Daoy (cell line): ENCODE measurements around the gene GNAT3. TPM values are rescaled to one million over a fixed set of nuclear protein-coding genes. Genes with fewer than 3 reads are reported as not detected.

Experiments
- DNase-seq: peaks from one replicate; pipeline ENCODE4 v3.0.0-alpha.2; 2015; ENCODE audit warnings: low read depth
- total RNA-seq: library from RNA; depleted of rRNA; stranded (reverse); fragments of >200 nt; shearing (Covaris generic); gene quantifications from 2 replicates; pipeline ENCODE4 v1.2.3, GENCODE V29; 2014; rRNA removed

The GNAT3 gene
- total RNA-seq, 1 experiment from 2014 or later: not detected

GRCh38 chr7:80417211-80417793 lies 94.6 kb downstream of the GNAT3 start:
- DNase-seq: no peak

- no peak for DNase-seq
Measured at GRCh38 chr7:80415522-80415921, 96.3 kb downstream of the GNAT3 start.

- no peak for DNase-seq
Measured at GRCh38 chr7:80415114-80415513, 96.8 kb downstream of the GNAT3 start.

- DNase-seq: no peak
Measured at GRCh38 chr7:80414331-80414730, 97.5 kb downstream of the GNAT3 start.

GRCh38 chr7:80413383-80413945 lies 98.4 kb downstream of the GNAT3 start:
- DNase-seq: no peak

- DNase-seq: no peak
Measured at GRCh38 chr7:80412842-80413241, 99.0 kb downstream of the GNAT3 start.

GRCh38 chr7:80411621-80412020 lies 100.2 kb downstream of the GNAT3 start:
- no peak for DNase-seq

GRCh38 chr7:80410081-80410480 lies 101.8 kb downstream of the GNAT3 start:
- DNase-seq: no peak

Other genes with a start within 250 kb of the GNAT3 start
- gene CD36, start 126.6 kb upstream of the GNAT3 start, total RNA-seq: not detected in 2 replicates